Measurements from ENCODE around the gene PCDHGA1. TPM values are rescaled to one million over a fixed set of nuclear protein-coding genes. Genes with fewer than 3 reads are reported as not detected.

The PCDHGA1 gene
- 0.19 and 1.3 TPM in 2 replicates for total RNA-seq

GRCh38 chr5:141330299-141331080 lies at the start of gene PCDHGA1:
TSS of gene PCDHGA1 (plus strand) at chr5:141330514.

GRCh38 chr5:141303756-141304155 lies 26.6 kb upstream of the PCDHGA1 start, which contains the start of gene SLC25A2:
TSS of gene SLC25A2 (minus strand) at chr5:141304049. CDS start at chr5:141303865, 184 bp downstream.

GRCh38 chr5:141320225-141321169 lies 9.8 kb upstream of the PCDHGA1 start, which contains the start of gene TAF7:
TSS of gene TAF7 (minus strand) at chr5:141320784. CDS start at chr5:141320044, 740 bp downstream.

GRCh38 chr5:141338538-141339306 lies 8.4 kb downstream of the PCDHGA1 start, which contains the start of gene PCDHGA2:
TSS of gene PCDHGA2 (plus strand) at chr5:141338760.

GRCh38 chr5:141343242-141343952 lies 13.1 kb downstream of the PCDHGA1 start, which contains the start of gene PCDHGA3:
TSS of gene PCDHGA3 (plus strand) at chr5:141343829. CDS start at chr5:141344034, 205 bp downstream.

GRCh38 chr5:141349917-141350619 lies 19.8 kb downstream of the PCDHGA1 start, which contains the start of gene PCDHGB1:
TSS of gene PCDHGB1 (plus strand) at chr5:141350099. CDS start at chr5:141350261, 162 bp downstream.

GRCh38 chr5:141354900-141355469 lies 24.7 kb downstream of the PCDHGA1 start, which contains the start of gene PCDHGA4:
TSS of gene PCDHGA4 (plus strand) at chr5:141355021. CDS start at chr5:141355108, 87 bp downstream.

GRCh38 chr5:141359790-141360426 lies 29.6 kb downstream of the PCDHGA1 start, which contains the start of gene PCDHGB2:
TSS of gene PCDHGB2 (plus strand) at chr5:141359994. CDS start at chr5:141360136, 142 bp downstream.

GRCh38 chr5:141363952-141364660 lies 33.8 kb downstream of the PCDHGA1 start, which contains the start of gene PCDHGA5:
TSS of gene PCDHGA5 (plus strand) at chr5:141364162. CDS start at chr5:141364331, 169 bp downstream.

GRCh38 chr5:141369994-141370848 lies 39.9 kb downstream of the PCDHGA1 start, which contains the start of gene PCDHGB3:
TSS of gene PCDHGB3 (plus strand) at chr5:141370242. CDS start at chr5:141370395, 153 bp downstream.

GRCh38 chr5:141373673-141374317 lies 43.5 kb downstream of the PCDHGA1 start, which contains the start of gene PCDHGA6:
TSS of gene PCDHGA6 (plus strand) at chr5:141373891. CDS start at chr5:141374084, 193 bp downstream.

GRCh38 chr5:141382469-141383294 lies 52.4 kb downstream of the PCDHGA1 start, which contains the start of gene PCDHGA7:
TSS of gene PCDHGA7 (plus strand) at chr5:141382742. CDS start at chr5:141382900, 158 bp downstream.

GRCh38 chr5:141387557-141388311 lies 57.4 kb downstream of the PCDHGA1 start, which contains the start of gene PCDHGB4:
TSS of gene PCDHGB4 (plus strand) at chr5:141387698. CDS start at chr5:141387885, 187 bp downstream.

GRCh38 chr5:141392429-141393198 lies 62.3 kb downstream of the PCDHGA1 start, which contains the start of gene PCDHGA8:
TSS of gene PCDHGA8 (plus strand) at chr5:141392633. CDS start at chr5:141392814, 181 bp downstream.

